AG09319 (cell line): ENCODE data around the gene FRAS1.
"Not testable (repeated sequence)": the region's sequence is repeated elsewhere in the genome, so short reads cannot be mapped to it uniquely, and the experiment has no call there.

Source experiments
- DNase-seq: peaks from one replicate; pipeline ENCODE4 v3.0.0-alpha.2; 2010; ENCODE audit warnings: low read depth; ENCODE audit errors: extremely low read depth
- TF ChIP-seq, protein P1 (sequence below): IDR thresholded peaks from 2 replicates; pipeline ENCODE4 v1.5.1; 2011; ENCODE audit warnings: low read depth, mild to moderate bottlenecking, inconsistent platforms, low read length, moderate library complexity

The FRAS1 gene

DNA sequence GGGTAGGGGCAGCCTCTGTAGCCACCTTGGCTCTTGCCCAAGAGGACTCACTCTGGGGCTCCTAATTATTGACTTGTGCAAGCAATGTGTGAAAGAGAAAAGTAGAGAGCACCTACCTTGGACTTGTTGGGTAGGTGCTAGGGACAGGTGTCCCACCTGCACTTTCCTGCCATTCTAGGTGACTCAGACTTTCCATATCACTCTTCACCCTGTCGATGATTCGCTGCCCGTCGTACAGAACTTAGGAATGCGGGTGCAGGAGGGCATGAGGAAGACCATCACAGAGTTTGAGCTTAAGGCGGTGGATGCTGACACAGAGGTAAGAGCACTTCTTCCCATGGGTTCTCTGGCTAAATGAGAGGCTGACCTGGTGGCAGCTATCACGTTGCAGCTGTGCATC is 407.1 kb downstream of the FRAS1 start:
- DNase-seq = no peak
- TF ChIP-seq, protein P1, sequence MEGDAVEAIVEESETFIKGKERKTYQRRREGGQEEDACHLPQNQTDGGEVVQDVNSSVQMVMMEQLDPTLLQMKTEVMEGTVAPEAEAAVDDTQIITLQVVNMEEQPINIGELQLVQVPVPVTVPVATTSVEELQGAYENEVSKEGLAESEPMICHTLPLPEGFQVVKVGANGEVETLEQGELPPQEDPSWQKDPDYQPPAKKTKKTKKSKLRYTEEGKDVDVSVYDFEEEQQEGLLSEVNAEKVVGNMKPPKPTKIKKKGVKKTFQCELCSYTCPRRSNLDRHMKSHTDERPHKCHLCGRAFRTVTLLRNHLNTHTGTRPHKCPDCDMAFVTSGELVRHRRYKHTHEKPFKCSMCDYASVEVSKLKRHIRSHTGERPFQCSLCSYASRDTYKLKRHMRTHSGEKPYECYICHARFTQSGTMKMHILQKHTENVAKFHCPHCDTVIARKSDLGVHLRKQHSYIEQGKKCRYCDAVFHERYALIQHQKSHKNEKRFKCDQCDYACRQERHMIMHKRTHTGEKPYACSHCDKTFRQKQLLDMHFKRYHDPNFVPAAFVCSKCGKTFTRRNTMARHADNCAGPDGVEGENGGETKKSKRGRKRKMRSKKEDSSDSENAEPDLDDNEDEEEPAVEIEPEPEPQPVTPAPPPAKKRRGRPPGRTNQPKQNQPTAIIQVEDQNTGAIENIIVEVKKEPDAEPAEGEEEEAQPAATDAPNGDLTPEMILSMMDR = no peak

DNA sequence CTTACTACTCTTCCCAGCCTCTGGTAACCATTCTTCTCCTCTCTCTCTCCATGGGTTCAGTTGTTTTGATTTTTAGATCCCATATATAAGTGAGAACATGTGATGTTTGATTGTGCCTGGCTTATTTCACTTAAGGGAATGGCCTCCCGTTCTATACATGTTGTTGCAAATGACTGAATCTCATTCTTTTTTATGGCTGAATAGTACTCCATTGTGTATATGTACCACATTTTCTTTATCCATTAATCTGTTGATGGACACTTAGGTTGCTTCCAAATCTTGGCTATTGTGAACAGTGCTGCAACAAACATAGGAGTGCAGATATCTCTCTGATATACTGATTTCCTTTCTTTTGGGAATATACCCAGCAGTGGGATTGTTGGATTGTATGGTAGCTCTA is 410.1 kb downstream of the FRAS1 start:
- DNase-seq = not testable (repeated sequence)

DNA sequence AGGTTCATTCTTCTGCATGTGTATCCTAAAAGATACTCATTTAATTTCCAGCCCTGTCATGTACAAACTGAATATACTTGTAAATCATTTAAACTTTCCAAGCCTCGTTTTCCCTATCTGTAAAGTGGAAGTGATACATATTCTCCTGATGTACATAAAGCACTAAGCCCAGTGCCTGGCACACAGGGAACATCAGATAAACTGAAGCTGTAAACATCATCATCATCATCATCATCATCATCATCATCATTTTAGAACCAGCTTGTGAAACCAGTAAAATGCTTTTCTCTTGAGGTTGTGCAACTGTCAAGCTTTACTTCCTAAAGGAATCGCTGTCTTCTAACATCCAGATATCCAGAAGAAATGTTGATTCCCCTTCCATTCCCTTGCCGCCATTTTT is 411.1 kb downstream of the FRAS1 start:
- TF ChIP-seq, protein P1 = no peak
- DNase-seq = no peak

DNA sequence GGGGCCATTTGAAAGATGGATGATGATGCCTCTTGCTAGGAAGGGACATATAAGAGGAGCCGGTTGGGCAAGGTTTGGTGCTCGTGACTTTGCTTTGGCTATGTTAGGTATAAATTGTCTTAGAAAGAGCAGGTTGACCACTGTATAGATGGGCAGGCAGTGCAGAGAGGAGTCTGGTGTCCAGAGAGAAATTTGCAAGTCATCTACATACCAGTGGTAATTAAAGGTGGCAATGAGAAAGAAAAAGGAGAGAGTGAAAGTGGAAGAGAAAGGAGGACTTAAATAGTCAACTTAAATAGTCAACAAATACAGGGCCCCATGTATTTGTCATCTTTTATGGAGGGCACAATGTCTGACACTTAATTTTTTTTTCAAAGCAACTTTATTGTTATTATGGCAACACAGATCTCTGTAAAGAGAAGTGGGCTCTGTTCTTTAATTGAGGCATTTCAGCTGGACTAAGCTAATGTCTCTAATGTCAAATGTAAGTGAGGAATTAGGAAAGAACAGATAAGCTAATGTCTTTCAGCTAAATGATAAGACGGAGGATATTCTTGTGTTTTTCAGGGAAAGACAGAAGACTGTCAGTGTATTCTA is 419.1 kb downstream of the FRAS1 start:
- TF ChIP-seq, protein P1 = no peak
- DNase-seq = no peak

DNA sequence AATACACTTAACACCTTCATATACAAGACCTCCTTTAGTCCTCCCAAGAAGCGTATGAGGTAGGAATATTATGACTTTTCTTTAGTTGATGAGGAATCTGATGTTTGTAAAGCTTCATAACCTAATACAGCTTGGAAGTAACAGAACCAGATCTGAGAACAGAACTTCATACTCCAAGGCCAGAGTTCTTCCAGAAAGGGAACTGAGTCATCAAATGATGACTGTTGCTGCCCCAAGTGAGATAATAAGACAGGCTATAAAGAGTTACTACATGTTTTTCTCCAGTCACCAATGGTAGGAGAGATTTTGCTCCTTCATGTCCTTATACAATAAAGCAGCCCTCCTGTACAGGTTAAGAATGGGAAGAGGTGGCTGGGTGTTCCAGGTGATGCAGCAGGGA is 420.2 kb downstream of the FRAS1 start:
- TF ChIP-seq, protein P1 = no peak
- no peak for DNase-seq

DNA sequence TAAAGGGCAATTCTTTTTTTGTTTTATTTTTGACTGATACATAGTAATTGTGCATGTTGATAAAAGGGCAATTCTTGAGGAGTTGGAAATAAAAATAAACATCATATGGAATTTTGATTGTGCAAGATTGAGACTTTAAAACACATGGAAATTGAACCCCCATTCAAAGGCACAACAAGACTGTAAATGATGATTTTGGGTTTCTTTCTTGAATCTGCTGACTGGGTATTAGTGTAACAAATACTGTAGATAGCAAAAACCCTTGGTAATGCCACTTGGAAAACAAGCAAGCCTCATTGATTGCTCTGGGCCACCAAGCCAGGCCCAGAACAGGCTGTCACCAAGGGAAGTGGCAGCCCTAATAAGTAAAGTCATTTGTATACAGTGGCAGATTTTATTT is 421.4 kb downstream of the FRAS1 start:
- DNase-seq = no peak
- TF ChIP-seq, protein P1 = no peak

DNA sequence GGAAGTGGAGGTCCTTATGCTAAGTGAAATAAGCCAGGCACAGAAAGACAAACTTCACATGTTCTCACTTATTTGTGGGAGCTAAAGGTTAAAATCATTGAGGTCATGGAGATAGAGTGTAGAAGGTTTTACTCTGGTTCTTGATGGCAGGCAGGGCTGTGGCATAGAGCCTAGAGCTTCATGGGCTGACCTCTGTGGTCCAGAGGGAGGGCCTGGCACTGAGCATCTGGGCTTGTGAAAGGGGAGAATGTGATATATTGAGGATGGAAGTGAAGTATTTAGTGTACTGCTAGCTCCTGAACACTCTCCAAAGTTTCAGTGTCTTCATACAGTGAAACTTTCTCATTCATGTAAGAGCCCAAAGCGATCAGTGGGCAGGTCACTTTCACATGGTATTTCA is 423.2 kb downstream of the FRAS1 start:
- no peak for DNase-seq

DNA sequence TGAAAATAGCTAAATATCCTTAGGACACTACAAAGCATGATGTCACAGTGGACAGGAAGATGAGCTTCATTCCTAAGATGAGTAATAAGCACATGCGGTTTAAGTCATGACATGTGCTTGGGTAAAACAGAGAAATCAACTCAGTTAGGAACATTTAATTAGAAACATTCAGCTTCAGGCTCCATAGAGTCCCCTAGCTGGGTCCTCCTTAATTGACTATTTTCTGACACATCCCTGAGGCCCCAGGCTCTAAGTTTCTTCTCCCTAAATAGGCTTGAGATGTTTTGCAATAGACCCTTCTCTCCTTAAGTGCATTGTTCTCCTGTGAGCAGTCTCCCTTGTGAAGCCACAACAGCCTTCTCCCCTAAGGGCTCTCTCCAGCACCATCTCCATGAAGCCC is 424.1 kb downstream of the FRAS1 start:
- peak; percentile 58 for DNase-seq

More for the DNA sequence above, 423.2 kb downstream of the FRAS1 start:
- TF ChIP-seq, protein P1 = no peak

More for the DNA sequence above, 424.1 kb downstream of the FRAS1 start:
- TF ChIP-seq, protein P1 = no peak
